HepG2 (cell line): ENCODE results near the gene EPM2A. TPM values are rescaled to one million over a fixed set of nuclear protein-coding genes. Genes with fewer than 3 reads are reported as not detected.
A peak's percentile ranks its signal among the peaks of the same experiment; 100 is the strongest.

Experiments
- CBX2 ChIP-seq, 2 experiments: fragments of 200-600 bp in 1 of 2; sonication (generic); formaldehyde crosslinking in 1 of 2; IDR thresholded peaks; 2 replicates each; pipeline versions ENCODE4 v1.7.0 to v1.8.1; 2018 to 2022; ENCODE audit warnings: low read depth in 2 of 2, low read length in 1 of 2, mild to moderate bottlenecking in 1 of 2, missing genetic modification reagents in 1 of 2
- GRHL1 ChIP-seq: sonication (generic); formaldehyde crosslinking; conservative IDR thresholded peaks from 2 replicates; pipeline ENCODE4 v1.8.0; 2022; ENCODE audit warnings: missing genetic modification reagents
- MYC ChIP-seq: sonication (generic); formaldehyde crosslinking; IDR thresholded peaks from 2 replicates; pipeline ENCODE4 v1.9.0; 2021; ENCODE audit warnings: missing genetic modification reagents, borderline replicate concordance
- NR2F2 ChIP-seq: IDR thresholded peaks from 2 replicates; pipeline ENCODE4 v1.6.1; 2012; ENCODE audit warnings: low read depth, inconsistent platforms, borderline replicate concordance
- PCBP2 ChIP-seq: fragments of 200-400 bp; formaldehyde crosslinking; optimal IDR thresholded peaks from 2 replicates; pipeline ENCODE3; 2018; ENCODE audit warnings: low read length, low read depth; ENCODE audit not compliant: poor library complexity, severe bottlenecking
- RFXAP ChIP-seq: sonication (generic); formaldehyde crosslinking; IDR thresholded peaks from 2 replicates; pipeline ENCODE4 v1.4.0; 2020; ENCODE audit warnings: missing genetic modification reagents, borderline replicate concordance
- ZNF138 ChIP-seq: sonication (generic); formaldehyde crosslinking; IDR thresholded peaks from 2 replicates; pipeline ENCODE4 v1.5.0; 2020; ENCODE audit warnings: mild to moderate bottlenecking, low read depth, missing genetic modification reagents
- ZNF17 ChIP-seq: sonication (generic); formaldehyde crosslinking; IDR thresholded peaks from 2 replicates; pipeline ENCODE4 v1.5.0; 2020; ENCODE audit warnings: mild to moderate bottlenecking, missing genetic modification reagents
- ZNF331 ChIP-seq: sonication (generic); formaldehyde crosslinking; IDR thresholded peaks from 2 replicates; pipeline ENCODE4 v1.4.0; 2020; ENCODE audit warnings: missing genetic modification reagents
- ZNF430 ChIP-seq: sonication (generic); formaldehyde crosslinking; IDR thresholded peaks from 2 replicates; pipeline ENCODE4 v1.9.0; 2021; ENCODE audit warnings: mild to moderate bottlenecking, missing genetic modification reagents
- ZNF891 ChIP-seq: sonication (generic); formaldehyde crosslinking; IDR thresholded peaks from 2 replicates; pipeline ENCODE4 v1.5.0; 2020; ENCODE audit warnings: mild to moderate bottlenecking, missing genetic modification reagents
- polyA plus RNA-seq, 8 experiments: library from polyadenylated mRNA; depleted of rRNA in 3 of 8; stranded (reverse) in 7 of 8; unstranded in 1 of 8; fragments of >200 nt; fragmentation: Illumina TruSeq in 4 of 8; extraction: Trizol in 4 of 8; gene quantifications; 2 replicates each; pipeline versions ENCODE4 v1.2.1 to v1.2.3, GENCODE V29; 2011 to 2016; ENCODE audit warnings: low read depth in 4 of 8, missing spikeins in 1 of 8, mixed read lengths in 1 of 8; ENCODE audit not compliant: insufficient read depth in 1 of 8
- total RNA-seq, 5 experiments: library from RNA; depleted of rRNA; stranded (reverse); fragments of >200 nt; fragmentation: Illumina TruSeq; extraction: Trizol; gene quantifications; 2 replicates each; pipeline ENCODE4 v1.2.3, GENCODE V29; 2016; ENCODE audit warnings: low read depth in 1 of 5
- TF ChIP-seq, protein P1 (sequence below): sonication (generic); formaldehyde crosslinking; IDR thresholded peaks from 2 replicates; pipeline ENCODE4 v1.4.0; 2020; ENCODE audit warnings: missing genetic modification reagents
- TF ChIP-seq, protein P2 (sequence below): fragments of 450-650 bp; IDR thresholded peaks from 2 replicates; pipeline ENCODE4 v1.6.1; 2017
- TF ChIP-seq, protein P3 (sequence below): IDR thresholded peaks from 2 replicates; pipeline ENCODE4 v1.6.1; 2016
- TF ChIP-seq, protein P4 (sequence below): sonication (generic); formaldehyde crosslinking; IDR thresholded peaks from 2 replicates; pipeline ENCODE4 v1.8.1; 2023; ENCODE audit warnings: mild to moderate bottlenecking, moderate library complexity, missing genetic modification reagents
- TF ChIP-seq, protein P5 (sequence below): IDR thresholded peaks from 2 replicates; pipeline ENCODE4 v1.6.1; 2016; ENCODE audit warnings: missing genetic modification reagents, missing compliant biosample characterization

Gene EPM2A
- total and polyA plus RNA-seq, 2 of the 13 experiments (the other 11 are each of a cell fraction or from before 2014, with no cell fraction given): 4.6 to 9.2 TPM

- TF ChIP-seq, protein P1, sequence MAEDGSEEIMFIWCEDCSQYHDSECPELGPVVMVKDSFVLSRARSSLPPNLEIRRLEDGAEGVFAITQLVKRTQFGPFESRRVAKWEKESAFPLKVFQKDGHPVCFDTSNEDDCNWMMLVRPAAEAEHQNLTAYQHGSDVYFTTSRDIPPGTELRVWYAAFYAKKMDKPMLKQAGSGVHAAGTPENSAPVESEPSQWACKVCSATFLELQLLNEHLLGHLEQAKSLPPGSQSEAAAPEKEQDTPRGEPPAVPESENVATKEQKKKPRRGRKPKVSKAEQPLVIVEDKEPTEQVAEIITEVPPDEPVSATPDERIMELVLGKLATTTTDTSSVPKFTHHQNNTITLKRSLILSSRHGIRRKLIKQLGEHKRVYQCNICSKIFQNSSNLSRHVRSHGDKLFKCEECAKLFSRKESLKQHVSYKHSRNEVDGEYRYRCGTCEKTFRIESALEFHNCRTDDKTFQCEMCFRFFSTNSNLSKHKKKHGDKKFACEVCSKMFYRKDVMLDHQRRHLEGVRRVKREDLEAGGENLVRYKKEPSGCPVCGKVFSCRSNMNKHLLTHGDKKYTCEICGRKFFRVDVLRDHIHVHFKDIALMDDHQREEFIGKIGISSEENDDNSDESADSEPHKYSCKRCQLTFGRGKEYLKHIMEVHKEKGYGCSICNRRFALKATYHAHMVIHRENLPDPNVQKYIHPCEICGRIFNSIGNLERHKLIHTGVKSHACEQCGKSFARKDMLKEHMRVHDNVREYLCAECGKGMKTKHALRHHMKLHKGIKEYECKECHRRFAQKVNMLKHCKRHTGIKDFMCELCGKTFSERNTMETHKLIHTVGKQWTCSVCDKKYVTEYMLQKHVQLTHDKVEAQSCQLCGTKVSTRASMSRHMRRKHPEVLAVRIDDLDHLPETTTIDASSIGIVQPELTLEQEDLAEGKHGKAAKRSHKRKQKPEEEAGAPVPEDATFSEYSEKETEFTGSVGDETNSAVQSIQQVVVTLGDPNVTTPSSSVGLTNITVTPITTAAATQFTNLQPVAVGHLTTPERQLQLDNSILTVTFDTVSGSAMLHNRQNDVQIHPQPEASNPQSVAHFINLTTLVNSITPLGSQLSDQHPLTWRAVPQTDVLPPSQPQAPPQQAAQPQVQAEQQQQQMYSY (CRISPR knock-in tag): peak; percentile 99
- peak; percentile 81; the same call in 1 of the 2 replicates for TF ChIP-seq RFXAP
- no peak for TF ChIP-seq PCBP2
- TF ChIP-seq CBX2 (IDR thresholded peaks at IDR 0.05; ENCODE audit: low read depth, low read length): no peak
- TF ChIP-seq CBX2 (CRISPR knock-in tag; IDR thresholded peaks at IDR 0.05; ENCODE audit: low read depth): no peak; the same call in 1 of the 2 replicates
- TF ChIP-seq, protein P2, sequence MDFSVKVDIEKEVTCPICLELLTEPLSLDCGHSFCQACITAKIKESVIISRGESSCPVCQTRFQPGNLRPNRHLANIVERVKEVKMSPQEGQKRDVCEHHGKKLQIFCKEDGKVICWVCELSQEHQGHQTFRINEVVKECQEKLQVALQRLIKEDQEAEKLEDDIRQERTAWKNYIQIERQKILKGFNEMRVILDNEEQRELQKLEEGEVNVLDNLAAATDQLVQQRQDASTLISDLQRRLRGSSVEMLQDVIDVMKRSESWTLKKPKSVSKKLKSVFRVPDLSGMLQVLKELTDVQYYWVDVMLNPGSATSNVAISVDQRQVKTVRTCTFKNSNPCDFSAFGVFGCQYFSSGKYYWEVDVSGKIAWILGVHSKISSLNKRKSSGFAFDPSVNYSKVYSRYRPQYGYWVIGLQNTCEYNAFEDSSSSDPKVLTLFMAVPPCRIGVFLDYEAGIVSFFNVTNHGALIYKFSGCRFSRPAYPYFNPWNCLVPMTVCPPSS: no peak
- TF ChIP-seq ZNF138 (CRISPR knock-in tag): peak; percentile 82
- TF ChIP-seq MYC (CRISPR knock-in tag): peak; percentile 87
- TF ChIP-seq, protein P3, sequence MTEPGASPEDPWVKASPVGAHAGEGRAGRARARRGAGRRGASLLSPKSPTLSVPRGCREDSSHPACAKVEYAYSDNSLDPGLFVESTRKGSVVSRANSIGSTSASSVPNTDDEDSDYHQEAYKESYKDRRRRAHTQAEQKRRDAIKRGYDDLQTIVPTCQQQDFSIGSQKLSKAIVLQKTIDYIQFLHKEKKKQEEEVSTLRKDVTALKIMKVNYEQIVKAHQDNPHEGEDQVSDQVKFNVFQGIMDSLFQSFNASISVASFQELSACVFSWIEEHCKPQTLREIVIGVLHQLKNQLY (CRISPR knock-in tag): no peak
- peak; percentile 47; the same call in 1 of the 2 replicates for TF ChIP-seq ZNF430 (CRISPR knock-in tag)
- TF ChIP-seq ZNF891: peak; percentile 95
- TF ChIP-seq GRHL1: no peak
- TF ChIP-seq, protein P4, sequence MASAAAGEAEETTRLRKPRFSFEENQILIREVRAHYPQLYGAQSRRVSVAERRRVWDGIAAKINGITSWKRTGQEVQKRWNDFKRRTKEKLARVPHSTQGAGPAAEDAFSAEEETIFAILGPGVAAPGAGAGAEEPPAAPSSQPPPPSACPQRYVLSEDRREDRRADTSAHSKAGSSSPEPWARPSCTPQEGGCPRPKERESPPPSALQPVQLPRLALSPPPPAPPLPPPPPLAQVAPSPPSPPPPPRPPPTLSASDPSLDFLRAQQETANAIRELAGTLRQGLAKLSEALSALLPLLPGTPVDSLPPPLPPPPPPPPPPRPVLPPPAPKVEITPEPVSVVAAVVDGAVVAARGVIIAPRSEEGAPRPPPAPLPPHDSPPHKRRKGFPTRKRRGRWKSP (CRISPR knock-in tag): peak; percentile 88
- TF ChIP-seq, protein P5, sequence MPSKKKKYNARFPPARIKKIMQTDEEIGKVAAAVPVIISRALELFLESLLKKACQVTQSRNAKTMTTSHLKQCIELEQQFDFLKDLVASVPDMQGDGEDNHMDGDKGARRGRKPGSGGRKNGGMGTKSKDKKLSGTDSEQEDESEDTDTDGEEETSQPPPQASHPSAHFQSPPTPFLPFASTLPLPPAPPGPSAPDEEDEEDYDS (CRISPR knock-in tag): 0 out of 2 replicates have a peak, but pooled peaks have one; percentile 24
- no peak for TF ChIP-seq NR2F2
- no peak for TF ChIP-seq ZNF17 (CRISPR knock-in tag)
- TF ChIP-seq ZNF331: peak; percentile 69
These were observed 599 bp downstream of the EPM2A start (continued) for GRCh38 chr6:145734486-145735355.
